ENCODE data around the gene MOV10.

The MOV10 gene

DNA sequence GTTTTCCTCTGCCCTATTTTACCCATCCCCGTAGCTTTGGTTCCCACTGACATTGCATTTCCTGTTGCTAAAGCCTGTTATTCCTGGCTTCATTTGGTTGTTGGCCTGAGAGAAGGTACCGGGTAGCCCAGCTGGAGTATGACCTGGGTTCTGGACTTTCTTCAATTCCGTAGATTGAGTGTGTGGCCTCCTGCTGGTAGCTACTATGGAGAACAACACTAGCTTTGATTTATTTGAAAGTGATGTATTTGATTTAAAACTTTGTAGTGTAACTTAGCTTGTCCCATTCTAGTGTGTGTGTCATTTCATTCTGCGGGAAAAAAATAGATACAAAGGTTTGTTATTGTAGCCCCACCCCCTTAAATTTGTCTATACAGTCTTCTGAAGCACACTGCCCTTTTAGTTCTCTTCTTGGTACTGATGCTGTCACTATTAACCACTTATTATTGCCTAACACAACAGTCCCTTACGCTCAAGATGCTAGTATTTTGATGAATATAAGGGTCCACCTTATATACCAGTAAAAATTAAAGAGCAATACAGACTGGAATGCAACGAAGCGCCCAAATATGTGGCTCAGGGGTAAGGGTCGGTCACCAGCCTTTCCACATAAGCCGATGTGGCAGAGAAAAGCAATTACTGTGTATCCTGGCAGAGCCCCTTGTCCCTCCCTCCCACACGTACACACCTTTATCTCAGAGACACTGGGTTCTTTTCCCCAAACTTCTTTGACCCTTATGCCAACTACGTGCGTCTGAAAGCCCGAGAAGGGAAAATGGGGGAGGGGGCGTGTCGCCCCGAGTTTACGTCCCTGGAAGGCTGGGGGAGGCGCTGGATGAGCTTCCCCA, 643 bp upstream of the MOV10 start:
- DNase-seq (ENCODE audit: low read depth in 2 of 2) = no peak

DNA sequence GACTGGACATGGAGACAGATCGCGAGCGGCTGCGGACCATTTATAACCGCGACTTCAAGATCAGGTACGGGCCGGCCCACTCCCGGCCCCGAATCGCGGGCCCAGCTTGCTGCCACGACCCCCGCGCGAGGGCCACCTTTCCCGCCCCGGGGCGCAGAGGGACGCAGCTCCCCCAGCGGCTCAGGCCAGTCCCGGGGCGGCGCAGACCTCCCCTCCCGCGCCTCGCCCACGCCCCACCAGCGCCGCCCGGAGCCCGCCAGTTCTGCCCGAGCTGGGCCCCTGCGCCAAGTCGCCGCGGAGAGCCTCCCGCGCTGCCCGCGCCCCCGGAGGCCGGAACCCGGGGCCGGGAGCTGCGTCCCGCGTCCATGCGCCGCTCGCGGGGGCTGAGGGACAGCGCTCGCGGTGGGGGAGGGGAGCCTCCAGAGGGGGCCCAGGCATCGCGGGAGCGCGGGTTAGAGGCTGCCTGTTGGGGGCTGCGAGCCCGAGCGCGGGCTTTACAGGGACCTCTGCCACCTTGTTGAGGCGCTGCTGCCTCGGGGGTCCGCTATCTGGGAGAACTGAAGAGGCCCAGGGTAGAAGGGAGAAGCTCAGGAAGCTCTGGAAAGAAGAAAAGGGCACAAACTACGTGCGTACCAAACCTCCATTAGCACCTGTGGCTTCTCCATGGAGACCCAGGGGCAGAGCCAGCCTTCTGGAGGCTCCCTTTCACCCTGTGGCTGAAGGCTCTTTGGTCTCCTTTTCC, 698 bp downstream of the MOV10 start:
- peak; percentile 21 to 22 for DNase-seq (ENCODE audit: low read depth in 2 of 2)

DNA sequence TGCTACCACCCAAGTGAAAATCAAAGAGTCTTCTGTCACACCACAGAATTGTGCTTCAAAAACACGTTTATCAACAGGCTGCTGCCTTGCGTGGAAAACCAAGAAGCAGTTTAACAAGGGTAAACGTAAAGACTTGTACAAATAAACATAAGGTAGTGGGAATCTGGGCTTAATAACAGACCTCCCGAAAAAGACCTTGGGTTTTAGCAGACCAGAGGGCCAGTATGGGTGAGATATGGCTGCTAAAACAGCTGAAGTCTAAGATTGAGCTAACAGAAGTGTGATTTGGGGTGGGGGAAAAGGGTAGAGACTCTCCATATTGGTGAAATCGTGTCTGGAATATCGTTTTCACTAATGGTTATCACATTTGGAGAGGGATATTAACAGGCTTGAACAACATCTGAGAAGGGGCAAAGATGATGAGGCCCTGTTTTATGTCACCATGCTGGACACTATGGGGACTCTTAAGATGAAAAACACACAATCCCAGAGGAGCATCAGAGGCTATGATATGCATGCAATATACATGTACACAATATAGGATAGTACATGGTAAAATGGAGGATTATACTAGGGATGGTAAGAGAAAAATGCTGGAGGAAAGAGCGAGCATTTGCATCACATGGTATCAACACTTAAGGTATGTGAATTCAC, 1.4 kb downstream of the MOV10 start:
- no peak for DNase-seq (ENCODE audit: low read depth in 2 of 2)

DNA sequence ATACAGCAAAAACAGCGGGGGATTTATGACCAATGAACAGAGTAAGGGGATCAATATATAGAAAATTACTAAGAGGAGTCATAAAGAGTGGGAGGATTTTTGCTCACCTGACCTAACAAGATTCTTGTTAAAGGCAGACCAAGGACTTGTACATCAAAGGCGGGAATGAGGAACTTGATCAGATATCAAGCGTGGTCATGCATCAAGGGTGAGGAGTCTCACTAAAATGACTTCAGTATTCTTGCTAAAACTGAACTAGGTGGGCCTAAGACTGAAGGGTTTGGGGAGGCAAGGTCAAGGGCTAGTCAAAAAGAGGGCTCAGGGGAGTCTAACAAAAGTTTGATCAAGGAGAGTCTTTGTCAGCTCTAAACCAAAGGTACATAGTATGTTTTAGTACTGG, 2.1 kb downstream of the MOV10 start:
- DNase-seq (ENCODE audit: low read depth in 2 of 2) = no peak

DNA sequence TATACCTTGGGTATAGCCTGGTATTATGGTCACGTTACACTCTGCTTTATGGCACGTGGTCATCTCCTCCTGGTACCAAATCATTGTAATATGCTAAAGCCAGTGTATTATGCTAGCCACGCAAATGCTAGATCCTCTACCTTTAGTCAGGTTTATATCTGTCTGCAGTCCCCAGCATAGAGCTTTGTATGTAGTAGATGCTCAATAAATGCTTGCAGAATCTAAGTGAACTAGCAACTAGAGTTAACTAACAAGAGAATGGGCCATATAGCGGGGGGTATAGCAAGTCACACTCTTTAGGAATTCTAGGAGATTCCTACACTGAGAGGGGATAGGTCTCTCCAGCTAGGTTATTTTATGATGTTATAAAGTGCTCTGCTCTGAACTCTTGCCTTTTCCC, 3.0 kb downstream of the MOV10 start:
- no peak for DNase-seq (ENCODE audit: low read depth in 2 of 2)

DNA sequence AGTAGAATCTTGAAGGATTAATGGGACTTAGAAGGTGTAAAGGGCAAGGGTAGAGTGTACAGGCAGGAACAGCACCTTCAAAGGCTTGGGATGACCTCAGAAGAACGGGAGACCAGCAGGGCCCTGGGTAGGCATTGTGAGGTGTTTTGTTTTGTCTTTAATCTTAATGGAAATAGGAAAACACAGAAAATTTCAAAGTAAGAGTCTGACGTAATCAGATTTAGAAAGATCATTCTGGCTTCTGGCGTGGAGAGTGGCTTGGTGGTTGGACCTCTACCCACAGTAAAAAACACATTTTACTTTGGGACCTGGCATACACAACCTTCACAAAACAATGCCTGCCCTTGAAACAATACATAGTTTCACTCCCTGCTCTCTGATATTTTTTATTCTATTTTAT, 4.1 kb downstream of the MOV10 start:
- no peak for DNase-seq (ENCODE audit: low read depth in 2 of 2)

DNA sequence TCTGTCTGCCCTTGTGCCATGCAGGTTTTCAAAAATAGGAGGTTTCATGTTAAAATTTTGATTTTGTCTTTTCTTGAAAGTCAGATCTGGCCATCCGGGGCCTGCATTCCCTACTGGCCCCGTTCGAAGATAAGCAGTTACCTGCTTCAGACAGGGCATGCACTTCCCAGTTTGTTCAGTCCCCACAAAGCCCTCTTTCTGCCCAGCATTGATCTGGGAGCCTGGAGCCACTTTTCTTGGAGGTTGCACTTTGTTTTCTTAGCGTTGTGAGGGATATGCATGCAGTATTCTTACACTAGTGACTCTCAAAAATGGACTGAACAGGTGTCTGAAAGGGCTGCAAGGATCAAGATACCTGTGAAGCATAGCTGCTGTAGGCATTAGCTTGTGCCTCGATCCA, 11.5 kb downstream of the MOV10 start:
- DNase-seq (ENCODE audit: low read depth in 2 of 2) = no peak

DNA sequence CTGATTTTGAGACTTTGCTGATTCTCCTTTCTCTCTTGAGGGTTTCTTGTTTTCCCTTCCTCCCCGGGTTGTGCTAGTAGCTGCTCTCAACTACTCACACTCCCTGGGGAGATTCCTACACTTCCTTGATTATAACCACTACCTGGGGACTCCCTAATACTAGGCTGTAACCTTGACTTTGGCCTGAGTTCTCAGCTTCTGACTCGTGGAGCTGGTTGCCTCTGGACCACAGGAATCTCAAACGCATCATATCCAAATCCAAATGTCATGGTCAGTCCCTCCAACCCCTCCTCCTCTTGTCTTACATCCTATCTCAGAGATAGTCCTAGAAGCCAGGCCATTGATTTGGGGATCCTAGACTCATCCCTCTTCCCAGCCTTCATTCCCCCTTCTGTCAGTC, 12.0 kb downstream of the MOV10 start:
- DNase-seq (ENCODE audit: low read depth in 2 of 2) = no peak

DNA sequence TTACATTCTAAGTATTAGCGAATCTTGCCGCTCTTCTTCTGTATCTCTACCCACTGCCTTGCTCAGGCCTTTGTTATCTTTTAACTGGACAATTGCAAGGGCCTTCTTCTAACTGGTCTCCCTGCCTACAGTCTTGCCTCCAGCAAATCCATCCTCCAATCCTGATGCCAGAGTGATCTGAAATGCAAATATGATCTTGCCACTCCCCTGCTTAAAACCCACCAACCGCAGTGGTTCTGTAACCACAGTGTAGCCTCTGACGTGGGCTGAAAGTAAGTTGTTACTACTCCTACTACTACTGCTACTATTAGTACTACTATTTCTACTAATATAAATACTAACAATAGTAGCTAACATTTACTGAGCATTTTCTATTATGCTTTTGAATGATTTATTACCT, 12.4 kb downstream of the MOV10 start:
- no peak for DNase-seq (ENCODE audit: low read depth in 2 of 2)

DNA sequence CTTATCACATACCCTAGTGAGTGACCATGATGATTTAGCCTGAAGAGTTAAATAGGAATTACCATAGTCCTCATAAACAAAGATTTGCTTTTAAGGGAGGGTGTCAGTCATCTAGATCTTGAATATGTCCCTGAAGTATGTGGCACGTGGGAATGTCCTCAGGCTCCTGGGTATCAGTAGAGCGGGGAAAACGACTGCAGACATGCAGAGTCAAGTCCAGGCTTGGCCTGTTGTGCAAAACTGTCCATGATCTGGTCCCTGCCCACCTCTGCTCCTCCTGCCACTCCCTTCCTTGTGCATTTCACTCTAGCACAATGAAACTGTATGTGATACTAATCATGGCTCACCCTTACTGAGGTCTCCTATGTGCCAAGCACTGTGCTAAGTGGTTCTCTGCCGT, 12.9 kb downstream of the MOV10 start:
- DNase-seq (ENCODE audit: low read depth in 2 of 2) = no peak

DNA sequence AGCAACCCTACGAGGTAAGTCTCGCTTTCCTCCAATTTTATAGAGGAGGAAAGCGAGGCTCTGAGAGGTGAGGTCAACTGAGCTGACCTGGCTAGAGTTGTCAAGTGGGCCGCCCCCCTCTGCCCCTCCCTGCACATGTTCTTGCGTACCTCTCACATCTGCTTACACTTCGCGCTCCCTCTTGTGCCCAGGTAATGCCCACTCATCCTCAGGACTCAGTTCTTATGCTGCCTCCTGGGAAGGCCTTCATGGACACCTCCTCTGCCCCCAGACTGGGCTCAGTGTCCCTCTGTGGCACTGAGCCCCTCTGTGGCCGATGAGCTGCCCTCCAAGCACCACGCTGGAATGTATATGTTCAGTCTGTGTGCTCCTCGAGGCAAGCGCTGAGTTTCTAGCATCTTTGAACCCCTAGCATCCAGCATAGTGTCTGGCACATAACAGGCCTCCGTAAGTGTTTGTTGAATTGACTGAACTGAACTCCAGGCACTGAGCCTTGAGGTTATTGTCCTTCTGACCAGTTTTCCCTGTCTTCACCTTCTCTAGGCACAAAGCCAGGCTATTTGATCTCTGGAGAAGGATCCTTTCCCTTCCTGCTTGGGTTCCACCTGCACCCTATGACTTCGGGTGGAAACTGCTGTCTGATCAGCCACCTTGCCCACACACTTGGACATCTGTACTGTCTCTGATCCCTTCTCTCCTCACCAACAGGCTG, 13.5 kb downstream of the MOV10 start:
- no peak for DNase-seq (ENCODE audit: low read depth in 2 of 2)

DNA sequence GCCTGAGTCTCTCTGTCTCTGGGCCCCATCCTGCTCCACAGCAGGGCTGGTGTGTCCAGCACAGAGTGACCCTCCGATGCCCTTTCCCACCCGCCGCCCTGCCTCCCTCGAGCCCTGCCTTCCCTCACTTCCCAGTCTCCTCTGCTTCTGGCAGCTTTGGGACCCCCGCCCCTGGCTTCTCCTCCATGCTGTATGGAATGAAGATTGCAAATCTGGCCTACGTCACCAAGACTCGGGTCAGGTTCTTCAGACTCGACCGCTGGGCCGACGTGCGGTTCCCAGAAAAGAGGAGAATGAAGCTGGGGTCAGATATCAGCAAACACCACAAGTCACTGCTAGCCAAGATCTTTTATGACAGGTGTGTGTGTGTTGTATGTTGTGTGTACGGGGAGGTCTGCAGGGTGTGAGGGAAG, 14.3 kb downstream of the MOV10 start:
- no peak for DNase-seq (ENCODE audit: low read depth in 2 of 2)

DNA sequence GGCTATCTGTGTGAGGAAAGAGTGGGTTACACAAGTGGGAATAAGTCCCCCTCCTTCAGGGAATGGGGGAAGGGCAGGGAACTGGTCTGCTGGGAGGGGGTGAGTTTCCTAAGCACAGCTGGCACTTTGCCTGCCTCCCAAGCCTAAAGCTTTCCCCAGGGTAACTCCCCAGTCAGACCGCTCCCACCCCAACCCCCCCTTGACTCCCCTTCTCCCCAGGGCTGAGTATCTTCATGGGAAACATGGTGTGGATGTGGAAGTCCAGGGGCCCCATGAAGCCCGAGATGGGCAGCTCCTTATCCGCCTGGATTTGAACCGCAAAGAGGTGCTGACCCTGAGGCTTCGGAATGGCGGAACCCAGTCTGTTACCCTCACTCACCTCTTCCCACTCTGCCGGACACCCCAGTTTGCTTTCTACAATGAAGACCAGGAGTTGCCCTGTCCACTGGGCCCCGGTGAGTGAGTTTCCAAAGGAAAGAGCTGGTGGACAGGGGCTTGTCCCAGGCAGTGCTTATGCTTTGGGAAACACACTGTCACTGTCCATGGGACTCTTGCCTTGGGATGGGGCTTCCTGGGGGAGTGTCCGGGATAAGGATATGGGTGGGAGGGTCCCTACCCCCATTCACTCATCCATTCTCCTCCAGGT, 14.9 kb downstream of the MOV10 start:
- no peak for DNase-seq (ENCODE audit: low read depth in 2 of 2)

DNA sequence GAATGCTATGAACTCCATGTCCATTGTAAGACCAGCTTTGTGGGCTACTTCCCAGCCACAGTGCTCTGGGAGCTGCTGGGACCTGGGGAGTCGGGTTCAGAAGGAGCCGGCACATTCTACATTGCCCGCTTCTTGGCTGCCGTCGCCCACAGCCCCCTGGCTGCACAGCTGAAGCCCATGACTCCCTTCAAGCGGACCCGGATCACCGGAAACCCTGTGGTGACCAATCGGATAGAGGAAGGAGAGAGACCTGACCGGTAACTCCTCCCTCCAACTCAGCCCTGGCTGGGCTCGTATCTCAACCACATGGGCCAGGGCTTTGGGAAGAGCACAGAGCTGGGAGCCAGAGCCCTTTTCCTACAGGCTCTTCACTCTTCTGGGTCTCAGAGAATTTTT, 15.4 kb downstream of the MOV10 start:
- no peak for DNase-seq (ENCODE audit: low read depth in 2 of 2)

DNA sequence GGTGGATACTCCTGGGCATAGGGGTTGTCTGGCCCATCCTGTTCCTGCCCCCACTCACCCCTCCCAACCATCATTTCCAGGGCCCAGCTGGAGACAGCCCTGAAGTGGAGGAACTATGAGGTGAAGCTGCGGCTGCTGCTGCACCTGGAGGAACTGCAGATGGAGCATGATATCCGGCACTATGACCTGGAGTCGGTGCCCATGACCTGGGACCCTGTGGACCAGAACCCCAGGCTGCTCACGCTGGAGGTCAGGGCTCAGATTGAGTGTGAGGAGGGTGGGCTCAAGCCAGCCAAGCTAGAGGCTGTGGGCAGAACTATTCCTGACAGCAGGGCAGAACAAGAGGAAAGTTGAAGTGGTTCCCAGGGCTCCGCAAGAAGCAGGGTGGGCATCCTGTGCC, 18.2 kb downstream of the MOV10 start:
- DNase-seq (ENCODE audit: low read depth in 2 of 2) = no peak

DNA sequence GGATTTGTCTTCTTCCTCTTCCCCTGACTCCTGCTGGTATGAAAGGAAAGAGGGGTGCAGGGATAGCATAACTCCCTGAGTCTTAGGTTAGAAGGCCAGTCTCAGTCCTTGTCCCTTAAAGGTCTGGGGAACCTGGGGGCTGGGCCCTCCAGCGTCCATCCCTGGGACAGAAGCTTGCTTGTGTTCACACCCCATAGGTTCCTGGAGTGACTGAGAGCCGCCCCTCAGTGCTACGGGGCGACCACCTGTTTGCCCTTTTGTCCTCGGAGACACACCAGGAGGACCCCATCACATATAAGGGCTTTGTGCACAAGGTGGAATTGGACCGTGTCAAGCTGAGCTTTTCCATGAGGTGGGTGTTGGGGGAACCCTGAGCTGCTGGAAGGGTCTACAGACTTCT, 19.4 kb downstream of the MOV10 start:
- no peak for DNase-seq (ENCODE audit: low read depth in 2 of 2)

DNA sequence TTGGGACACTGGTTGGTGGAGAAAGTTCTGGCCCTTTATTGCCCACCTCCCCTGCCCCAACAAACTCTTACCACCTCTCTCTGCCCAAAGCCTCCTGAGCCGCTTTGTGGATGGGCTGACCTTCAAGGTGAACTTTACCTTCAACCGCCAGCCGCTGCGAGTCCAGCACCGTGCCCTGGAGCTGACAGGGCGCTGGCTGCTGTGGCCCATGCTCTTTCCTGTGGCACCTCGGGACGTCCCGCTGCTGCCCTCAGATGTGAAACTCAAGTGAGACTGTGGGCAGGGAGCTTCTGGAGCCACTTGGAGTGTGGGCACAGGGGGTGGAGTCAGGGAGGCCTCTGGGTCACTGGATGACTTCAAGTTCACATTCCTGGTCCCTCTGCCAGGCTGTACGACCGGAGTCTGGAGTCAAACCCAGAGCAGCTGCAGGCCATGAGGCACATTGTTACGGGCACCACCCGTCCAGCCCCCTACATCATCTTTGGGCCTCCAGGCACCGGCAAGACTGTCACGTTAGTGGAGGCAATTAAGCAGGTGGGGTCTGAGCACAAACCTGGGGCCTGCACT, 20.0 kb downstream of the MOV10 start:
- no peak for DNase-seq (ENCODE audit: low read depth in 2 of 2)

DNA sequence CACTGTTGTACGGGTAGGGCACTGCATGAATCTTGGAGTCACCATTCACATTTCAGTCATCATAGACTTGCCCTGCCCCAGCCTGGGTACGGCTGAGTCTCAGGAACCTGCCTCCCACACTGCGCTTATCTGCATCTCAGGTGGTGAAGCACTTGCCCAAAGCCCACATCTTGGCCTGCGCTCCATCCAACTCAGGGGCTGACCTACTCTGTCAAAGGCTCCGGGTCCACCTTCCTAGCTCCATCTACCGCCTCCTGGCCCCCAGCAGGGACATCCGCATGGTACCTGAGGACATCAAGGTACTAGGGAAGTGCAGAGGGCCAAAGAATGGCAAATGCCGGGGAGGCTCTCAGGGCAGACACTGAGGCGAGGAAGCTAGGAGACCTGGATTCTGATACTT, 20.8 kb downstream of the MOV10 start:
- DNase-seq (ENCODE audit: low read depth in 2 of 2) = no peak

DNA sequence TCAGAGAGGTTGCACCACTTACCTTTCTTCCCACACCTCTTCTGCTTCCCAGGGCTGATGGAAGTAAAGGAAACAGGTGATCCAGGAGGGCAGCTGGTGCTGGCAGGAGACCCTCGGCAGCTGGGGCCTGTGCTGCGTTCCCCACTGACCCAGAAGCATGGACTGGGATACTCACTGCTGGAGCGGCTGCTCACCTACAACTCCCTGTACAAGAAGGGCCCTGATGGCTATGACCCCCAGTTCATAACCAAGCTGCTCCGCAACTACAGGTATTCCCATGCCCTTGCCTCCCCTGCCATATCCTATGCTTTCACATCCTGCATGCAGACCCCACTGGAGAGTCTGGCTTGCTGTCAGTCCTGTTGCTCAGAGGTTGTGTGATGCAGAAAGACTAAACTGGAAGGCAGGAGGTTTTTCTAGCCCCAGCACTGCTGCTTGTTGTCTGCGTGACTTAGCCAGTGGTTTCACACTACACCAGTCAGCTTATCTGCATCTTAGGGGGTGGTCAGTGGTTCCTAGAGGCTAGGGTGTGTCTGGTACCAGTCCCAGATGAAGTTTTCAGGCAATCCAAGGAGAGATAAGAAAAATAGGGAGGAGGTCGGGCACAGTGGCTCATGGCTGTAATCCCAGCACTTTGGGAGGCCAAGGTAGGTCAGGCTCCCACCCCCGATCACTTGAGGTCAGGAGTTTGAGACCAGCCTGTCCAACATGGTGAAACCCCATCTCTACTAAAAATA, 22.3 kb downstream of the MOV10 start:
- DNase-seq (ENCODE audit: low read depth in 2 of 2) = no peak

DNA sequence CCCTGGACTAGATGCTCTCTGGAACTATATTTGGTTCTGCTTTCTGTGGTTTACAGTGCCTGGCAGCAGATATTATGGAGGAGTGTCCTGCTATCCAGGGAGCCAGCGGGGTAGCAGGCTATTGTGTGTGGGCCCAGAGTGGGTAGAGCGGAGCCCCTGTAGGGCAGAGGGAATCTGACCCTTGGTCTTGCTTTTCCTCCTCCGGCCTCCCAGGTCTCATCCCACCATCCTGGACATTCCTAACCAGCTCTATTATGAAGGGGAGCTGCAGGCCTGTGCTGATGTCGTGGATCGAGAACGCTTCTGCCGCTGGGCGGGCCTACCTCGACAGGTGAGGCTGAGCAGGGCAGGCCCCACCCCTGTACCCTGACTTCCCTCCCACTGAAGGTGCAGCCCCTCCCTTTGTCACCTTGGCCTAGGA, 23.3 kb downstream of the MOV10 start:
- DNase-seq (ENCODE audit: low read depth in 2 of 2) = no peak
